GM12878 (cell line): ENCODE measurements around the gene ORC1. TPM values are rescaled to one million over a fixed set of nuclear protein-coding genes. Genes with fewer than 3 reads are reported as not detected.

Experiments used
- ATAC-seq: fragments of 200-7000 bp; cut with Tn5 transposase; 3 replicates; pipeline ENCODE4 v1.9.1; 2020; ENCODE audit warnings: mild to moderate bottlenecking, moderate library complexity
- BruUV-seq: library from RNA; stranded (reverse); fragments of 400-500 nt; replicated peaks from 2 replicates; lab custom pipeline; 2021; lab: Mats Ljungman, UMichigan
- CTCF ChIA-PET: fragments of 300-600 bp; sonication (Branson Sonifier 250); formaldehyde crosslinking; extraction: SDS; loops from one replicate; lab custom pipeline; 2021; ENCODE audit warnings: inconsistent platforms; lab: Yijun Ruan, JAX
- POLR2A ChIA-PET: fragments of 350-600 bp; formaldehyde crosslinking; extraction: SDS; loops from one replicate; lab custom pipeline; 2021; ENCODE audit warnings: inconsistent platforms; lab: Charles Lee
- RAD21 ChIA-PET: fragments of 300-600 bp; sonication (Branson Sonifier 250); formaldehyde crosslinking; loops from one replicate; lab custom pipeline; 2023; ENCODE audit warnings: antibody characterized with exemption; ENCODE audit not compliant: unreplicated experiment; lab: Charles Lee
- SMC1A ChIA-PET: fragments of 300-600 bp; sonication (Branson Sonifier 250); formaldehyde crosslinking; loops from one replicate; lab custom pipeline; 2023; ENCODE audit not compliant: unreplicated experiment, uncharacterized antibody; lab: Charles Lee
- DNase-seq: peaks from one replicate; pipeline ENCODE4 v3.0.0-alpha.2; 2011; ENCODE audit warnings: low read depth, low spot score
- FAIRE-seq: peaks from 3 replicates; lab custom pipeline; 2011; peaks lifted over from hg19 to GRCh38; lab: Jason Lieb, UNC
- H2AFZ ChIP-seq: 2 replicates; pipeline ENCODE4 v1.6.0; 2011; ENCODE audit warnings: low read depth, low read length, control low read depth; ENCODE audit not compliant: control insufficient read depth
- H3K27ac ChIP-seq: 2 replicates; pipeline ENCODE4 v1.5.1; 2011; ENCODE audit warnings: control low read depth; ENCODE audit not compliant: control insufficient read depth, insufficient read depth
- H3K27me3 ChIP-seq, 2 experiments: replicated peaks in 1 of 2; 2 replicates each; pipeline versions ENCODE4 v1.6.0 to v1.6.1; 2011; ENCODE audit warnings: low read length in 1 of 2; ENCODE audit not compliant: control insufficient read depth in 2 of 2, insufficient read depth in 2 of 2
- H3K36me3 ChIP-seq, 2 experiments: 2 replicates each; pipeline ENCODE4 v1.5.1; 2011; ENCODE audit warnings: low read length in 1 of 2; ENCODE audit not compliant: control insufficient read depth in 2 of 2, insufficient read depth in 2 of 2
- H3K4me1 ChIP-seq: 2 replicates; pipeline ENCODE4 v1.6.1; 2011; ENCODE audit warnings: mild to moderate bottlenecking, low read length, moderate library complexity, mixed read lengths; ENCODE audit not compliant: control insufficient read depth, insufficient read depth
- H3K4me2 ChIP-seq: 2 replicates; pipeline ENCODE4 v1.6.0; 2011; ENCODE audit warnings: control low read depth; ENCODE audit not compliant: control insufficient read depth, insufficient read depth
- H3K4me3 ChIP-seq: fragments of 200-600 bp; sonication (generic); 2 replicates; pipeline ENCODE4 v1.5.1; 2016
- H3K79me2 ChIP-seq: 2 replicates; pipeline ENCODE4 v1.6.0; 2011; ENCODE audit warnings: low read length; ENCODE audit not compliant: control insufficient read depth, insufficient read depth
- H3K9ac ChIP-seq: 2 replicates; pipeline ENCODE4 v1.8.0; 2011; ENCODE audit warnings: low read length, control low read depth, mixed read lengths; ENCODE audit not compliant: control insufficient read depth, insufficient read depth
- H3K9me3 ChIP-seq: replicated peaks from 3 replicates; pipeline ENCODE4 v1.5.1; 2011; ENCODE audit warnings: mild to moderate bottlenecking, low read length; ENCODE audit not compliant: control insufficient read depth, insufficient read depth
- H4K20me1 ChIP-seq: 2 replicates; pipeline ENCODE4 v1.6.0; 2011; ENCODE audit not compliant: control insufficient read depth, insufficient read depth
- HCFC1 ChIP-seq: fragments of 150-350 bp; IDR thresholded peaks from 2 replicates; pipeline ENCODE4 v1.6.1; 2014; ENCODE audit warnings: low read length
- KDM1A ChIP-seq: fragments of 200-600 bp; sonication (generic); IDR thresholded peaks from 2 replicates; pipeline ENCODE4 v1.6.1; 2016; ENCODE audit warnings: borderline replicate concordance
- MEF2A ChIP-seq: IDR thresholded peaks from 2 replicates; pipeline ENCODE4 v1.6.1; 2011; ENCODE audit warnings: low read depth, mild to moderate bottlenecking, low read length, moderate library complexity; ENCODE audit not compliant: insufficient read depth
- MYC ChIP-seq: IDR thresholded peaks from 2 replicates; pipeline ENCODE4 v1.6.1; 2011; ENCODE audit warnings: mild to moderate bottlenecking, low read length, moderate library complexity, inconsistent platforms; ENCODE audit not compliant: insufficient read depth, insufficient replicate concordance, insufficient read length, severe bottlenecking
- POLR2A ChIP-seq: IDR thresholded peaks from 2 replicates; pipeline ENCODE4 v1.6.1; 2011; ENCODE audit warnings: low read depth, mild to moderate bottlenecking, low read length
- POLR2AphosphoS5 ChIP-seq: IDR thresholded peaks from 2 replicates; pipeline ENCODE4 v1.6.1; 2011; ENCODE audit warnings: mild to moderate bottlenecking, low read length, inconsistent platforms
- SMAD5 ChIP-seq: IDR thresholded peaks from 2 replicates; pipeline ENCODE4 v1.6.1; 2016; ENCODE audit warnings: antibody characterized with exemption, low read depth
- SP1 ChIP-seq: IDR thresholded peaks from one replicate; pipeline ENCODE4 v1.6.1; 2011; ENCODE audit warnings: low read depth, low read length
- YY1 ChIP-seq: IDR thresholded peaks from 2 replicates; pipeline ENCODE4 v1.6.1; 2011; ENCODE audit warnings: low read depth, mild to moderate bottlenecking, low read length
- ZNF217 ChIP-seq: fragments of 450-650 bp; IDR thresholded peaks from 2 replicates; pipeline ENCODE4 v1.6.1; 2017; ENCODE audit warnings: antibody characterized with exemption, mild to moderate bottlenecking
- ZNF622 ChIP-seq: fragments of 450-650 bp; IDR thresholded peaks from 2 replicates; pipeline ENCODE4 v1.6.1; 2017; ENCODE audit warnings: mild to moderate bottlenecking, inconsistent platforms
- ZSCAN29 ChIP-seq: fragments of 450-650 bp; IDR thresholded peaks from 2 replicates; pipeline ENCODE4 v1.6.1; 2017; ENCODE audit warnings: mild to moderate bottlenecking, moderate library complexity
- ZZZ3 ChIP-seq: IDR thresholded peaks from 2 replicates; pipeline ENCODE4 v1.6.1; 2011; ENCODE audit warnings: low read depth; ENCODE audit not compliant: control insufficient read depth, insufficient read length
- WGBS: methylation state at CpG from one replicate; pipeline ENCODE4 v1.1.6; 2016; ENCODE audit warnings: low lambda C conversion rate; ENCODE audit not compliant: insufficient replicate concordance, insufficient coverage; ENCODE audit errors: missing lambda C conversion rate; 5-methylcytosine and 5-hydroxymethylcytosine counted together
- in situ Hi-C: fragments of 300-500 bp; cut with MboI; formaldehyde crosslinking; loops from 9 replicates; pipeline ENCODE4 v1.14.3; 2018; ENCODE audit warnings: mixed read lengths
- intact Hi-C: fragments of 100-400 bp; cut with micrococcal nuclease; formaldehyde crosslinking; loops from one replicate; pipeline ENCODE4 v1.14.2; 2022; ENCODE audit not compliant: unreplicated experiment
- polyA plus RNA-seq, 11 experiments: library from polyadenylated mRNA; depleted of rRNA in 4 of 11; unstranded in 6 of 11; stranded (reverse) in 5 of 11; fragments of >200 nt; fragmentation: Nextera tagmentation in 4 of 11; fragmentation: Illumina TruSeq in 1 of 11; extraction: Ambion mirVana in 4 of 11; extraction: Trizol in 1 of 11; gene quantifications; 1 replicate in 1 of 11; 2 replicates in 10 of 11; pipeline versions ENCODE4 v1.2.1 to v1.2.3, GENCODE V29; 2011 to 2016; ENCODE audit warnings: inconsistent platforms in 2 of 11, missing spikeins in 2 of 11, low read depth in 1 of 11
- total RNA-seq, 4 experiments: library from RNA; depleted of rRNA in 3 of 4; stranded (reverse); fragments of >200 nt in 3 of 4; fragmentation: Illumina TruSeq in 1 of 4; extraction: Trizol in 1 of 4; gene quantifications; 2 replicates each; pipeline versions ENCODE4 v1.2.1 to v1.2.3, GENCODE V29; 2013 to 2021
- TF ChIP-seq, protein P1 (sequence below): fragments of 450-650 bp; IDR thresholded peaks from 2 replicates; pipeline ENCODE4 v1.6.1; 2018; ENCODE audit warnings: mild to moderate bottlenecking, low read depth, moderate library complexity; ENCODE audit not compliant: partially characterized antibody
- TF ChIP-seq, protein P2 (sequence below): fragments of 450-650 bp; IDR thresholded peaks from 2 replicates; pipeline ENCODE4 v1.6.1; 2014; ENCODE audit warnings: mild to moderate bottlenecking
- TF ChIP-seq, protein P3 (sequence below): fragments of 450-650 bp; formaldehyde crosslinking; IDR thresholded peaks from 2 replicates; pipeline ENCODE4 v1.5.0; 2022; ENCODE audit warnings: mild to moderate bottlenecking, missing genetic modification characterization

ORC1 gene
- total and polyA plus RNA-seq, 10 of the 15 experiments (the other 5 are each of a cell fraction or from before 2014, with no cell fraction given) = 7.7 to 34.6 (median 28.7) TPM

DNA sequence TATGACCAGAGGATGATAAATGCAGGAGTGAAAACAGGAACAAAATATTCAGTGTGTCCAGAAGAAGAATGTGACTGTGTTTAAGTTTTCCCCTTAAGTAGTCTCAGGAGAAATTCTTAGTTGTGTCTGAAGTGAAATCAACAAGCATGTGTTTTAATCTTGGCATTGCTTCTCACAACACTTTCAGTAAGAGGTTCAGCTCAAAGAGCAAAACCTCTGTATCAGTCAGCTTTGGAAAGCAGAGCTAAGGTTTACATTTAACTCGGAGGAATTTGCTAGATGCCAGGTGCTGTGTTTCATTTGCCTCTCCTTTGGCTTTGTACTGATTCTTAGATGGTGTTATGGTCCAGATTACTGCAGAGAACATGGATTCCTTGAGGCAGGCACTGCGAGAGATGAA, 66.8 kb downstream of the ORC1 start (continued):
- TF ChIP-seq, protein P1, sequence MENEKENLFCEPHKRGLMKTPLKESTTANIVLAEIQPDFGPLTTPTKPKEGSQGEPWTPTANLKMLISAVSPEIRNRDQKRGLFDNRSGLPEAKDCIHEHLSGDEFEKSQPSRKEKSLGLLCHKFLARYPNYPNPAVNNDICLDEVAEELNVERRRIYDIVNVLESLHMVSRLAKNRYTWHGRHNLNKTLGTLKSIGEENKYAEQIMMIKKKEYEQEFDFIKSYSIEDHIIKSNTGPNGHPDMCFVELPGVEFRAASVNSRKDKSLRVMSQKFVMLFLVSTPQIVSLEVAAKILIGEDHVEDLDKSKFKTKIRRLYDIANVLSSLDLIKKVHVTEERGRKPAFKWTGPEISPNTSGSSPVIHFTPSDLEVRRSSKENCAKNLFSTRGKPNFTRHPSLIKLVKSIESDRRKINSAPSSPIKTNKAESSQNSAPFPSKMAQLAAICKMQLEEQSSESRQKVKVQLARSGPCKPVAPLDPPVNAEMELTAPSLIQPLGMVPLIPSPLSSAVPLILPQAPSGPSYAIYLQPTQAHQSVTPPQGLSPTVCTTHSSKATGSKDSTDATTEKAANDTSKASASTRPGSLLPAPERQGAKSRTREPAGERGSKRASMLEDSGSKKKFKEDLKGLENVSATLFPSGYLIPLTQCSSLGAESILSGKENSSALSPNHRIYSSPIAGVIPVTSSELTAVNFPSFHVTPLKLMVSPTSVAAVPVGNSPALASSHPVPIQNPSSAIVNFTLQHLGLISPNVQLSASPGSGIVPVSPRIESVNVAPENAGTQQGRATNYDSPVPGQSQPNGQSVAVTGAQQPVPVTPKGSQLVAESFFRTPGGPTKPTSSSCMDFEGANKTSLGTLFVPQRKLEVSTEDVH = no peak
- no peak for TF ChIP-seq SP1
- no peak for TF ChIP-seq ZNF217

DNA sequence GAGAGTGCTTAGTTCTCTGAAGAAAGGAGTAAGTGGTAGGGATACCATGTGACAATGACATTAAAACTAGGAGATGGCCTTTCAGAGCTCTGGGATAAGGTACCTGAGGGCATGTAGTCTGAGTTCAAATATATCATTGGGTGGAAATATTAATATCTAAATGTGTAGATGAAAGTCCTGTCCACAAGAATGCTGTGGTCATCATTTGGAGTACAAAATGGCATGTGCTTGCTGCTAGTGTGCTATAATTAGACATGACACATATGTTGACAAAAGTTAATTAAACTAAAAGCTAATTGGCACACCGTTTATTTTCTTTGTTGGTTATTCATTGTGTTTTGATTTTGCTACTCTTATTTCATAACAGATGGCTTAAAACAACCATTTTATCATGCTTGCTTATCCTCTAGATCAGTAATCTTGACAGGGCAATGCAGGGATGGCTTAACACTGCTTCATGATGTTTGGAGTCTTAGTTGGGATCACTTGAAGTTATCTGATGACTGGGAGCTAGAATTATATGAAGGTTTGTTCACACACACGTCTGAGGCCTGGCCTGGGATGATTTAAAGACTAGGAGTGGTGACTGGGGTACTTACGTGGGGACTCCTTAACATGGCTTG, 69.2 kb downstream of the ORC1 start:
- no peaks in the 10 kb centered on the region for H3K79me2 ChIP-seq
- no peak overlapping the region for H3K9ac ChIP-seq
- H3K4me2 ChIP-seq = no peak overlapping the region
- ChIA-PET RAD21 (no interaction called here), SMC1A (interaction anchor here (0.7 to 1.0 kb wide), 2 partner anchors 8 to 11 kb away, joined by 3 read pairs; no protein-coding TSS in a partner anchor), CTCF (no interaction called here), POLR2A (no interaction called here)
- no peak overlapping the region for H3K4me3 ChIP-seq
- H3K36me3 ChIP-seq = no peaks in the 10 kb centered on the region
- no peak for FAIRE-seq
- no peaks in the 10 kb centered on the region for H3K9me3 ChIP-seq
- no peaks in the 10 kb centered on the region for H3K4me1 ChIP-seq
- DNase-seq = no peak
- intact Hi-C loops (no loop called here), in situ Hi-C loops (no loop called here)
- no peaks in the 10 kb centered on the region; a peak in 1 of 4 replicates for H3K27me3 ChIP-seq
- 48% methylated on average over 3 of the region's 3 CpGs for WGBS
- no peak overlapping the region for H2AFZ ChIP-seq
- no peaks in the 10 kb centered on the region for H4K20me1 ChIP-seq
- BruUV-seq = no TSS peak
- no peak for ATAC-seq
- H3K27ac ChIP-seq = no peak overlapping the region
- no peak for TF ChIP-seq ZSCAN29
- TF ChIP-seq POLR2AphosphoS5 = no peak
- TF ChIP-seq, protein P2, sequence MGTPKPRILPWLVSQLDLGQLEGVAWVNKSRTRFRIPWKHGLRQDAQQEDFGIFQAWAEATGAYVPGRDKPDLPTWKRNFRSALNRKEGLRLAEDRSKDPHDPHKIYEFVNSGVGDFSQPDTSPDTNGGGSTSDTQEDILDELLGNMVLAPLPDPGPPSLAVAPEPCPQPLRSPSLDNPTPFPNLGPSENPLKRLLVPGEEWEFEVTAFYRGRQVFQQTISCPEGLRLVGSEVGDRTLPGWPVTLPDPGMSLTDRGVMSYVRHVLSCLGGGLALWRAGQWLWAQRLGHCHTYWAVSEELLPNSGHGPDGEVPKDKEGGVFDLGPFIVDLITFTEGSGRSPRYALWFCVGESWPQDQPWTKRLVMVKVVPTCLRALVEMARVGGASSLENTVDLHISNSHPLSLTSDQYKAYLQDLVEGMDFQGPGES = no peak
- TF ChIP-seq YY1 = no peak
- no peak for TF ChIP-seq KDM1A
- TF ChIP-seq SMAD5 = no peak
- TF ChIP-seq MYC = no peak
- TF ChIP-seq HCFC1 = no peak
- TF ChIP-seq, protein P3, sequence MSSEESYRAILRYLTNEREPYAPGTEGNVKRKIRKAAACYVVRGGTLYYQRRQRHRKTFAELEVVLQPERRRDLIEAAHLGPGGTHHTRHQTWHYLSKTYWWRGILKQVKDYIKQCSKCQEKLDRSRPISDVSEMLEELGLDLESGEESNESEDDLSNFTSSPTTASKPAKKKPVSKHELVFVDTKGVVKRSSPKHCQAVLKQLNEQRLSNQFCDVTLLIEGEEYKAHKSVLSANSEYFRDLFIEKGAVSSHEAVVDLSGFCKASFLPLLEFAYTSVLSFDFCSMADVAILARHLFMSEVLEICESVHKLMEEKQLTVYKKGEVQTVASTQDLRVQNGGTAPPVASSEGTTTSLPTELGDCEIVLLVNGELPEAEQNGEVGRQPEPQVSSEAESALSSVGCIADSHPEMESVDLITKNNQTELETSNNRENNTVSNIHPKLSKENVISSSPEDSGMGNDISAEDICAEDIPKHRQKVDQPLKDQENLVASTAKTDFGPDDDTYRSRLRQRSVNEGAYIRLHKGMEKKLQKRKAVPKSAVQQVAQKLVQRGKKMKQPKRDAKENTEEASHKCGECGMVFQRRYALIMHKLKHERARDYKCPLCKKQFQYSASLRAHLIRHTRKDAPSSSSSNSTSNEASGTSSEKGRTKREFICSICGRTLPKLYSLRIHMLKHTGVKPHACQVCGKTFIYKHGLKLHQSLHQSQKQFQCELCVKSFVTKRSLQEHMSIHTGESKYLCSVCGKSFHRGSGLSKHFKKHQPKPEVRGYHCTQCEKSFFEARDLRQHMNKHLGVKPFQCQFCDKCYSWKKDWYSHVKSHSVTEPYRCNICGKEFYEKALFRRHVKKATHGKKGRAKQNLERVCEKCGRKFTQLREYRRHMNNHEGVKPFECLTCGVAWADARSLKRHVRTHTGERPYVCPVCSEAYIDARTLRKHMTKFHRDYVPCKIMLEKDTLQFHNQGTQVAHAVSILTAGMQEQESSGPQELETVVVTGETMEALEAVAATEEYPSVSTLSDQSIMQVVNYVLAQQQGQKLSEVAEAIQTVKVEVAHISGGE (CRISPR knock-in tag) = no peak
- no peak for TF ChIP-seq ZZZ3
- TF ChIP-seq MEF2A = no peak
- no peak for TF ChIP-seq ZNF622
- TF ChIP-seq POLR2A = no peak
